PC-9 (cell line): ENCODE data around the gene PRR33. TPM values are rescaled to one million over a fixed set of nuclear protein-coding genes. Genes with fewer than 3 reads are reported as not detected.
"Not testable (repeated sequence)": the region's sequence is repeated elsewhere in the genome, so short reads cannot be mapped to it uniquely, and the experiment has no call there.

Source experiments
- BruUV-seq: library from RNA; stranded (reverse); fragments of 400-500 nt; replicated peaks from 2 replicates; lab custom pipeline; 2021; lab: Mats Ljungman, UMichigan
- CTCF ChIA-PET: fragments of 300-600 bp; sonication (Branson Sonifier 250); formaldehyde crosslinking; loops from one replicate; lab custom pipeline; 2022; ENCODE audit warnings: antibody characterized with exemption; lab: Charles Lee
- POLR2A ChIA-PET: fragments of 300-600 bp; sonication (Branson Sonifier 250); formaldehyde crosslinking; loops from one replicate; lab custom pipeline; 2022; ENCODE audit warnings: antibody characterized with exemption; ENCODE audit not compliant: unreplicated experiment; lab: Charles Lee
- DNase-seq, 2 experiments: peaks; one replicate each; pipeline versions ENCODE4 v3.0.0 to v3.0.0-alpha.2; 2015 to 2022; ENCODE audit warnings: mixed read lengths in 1 of 2
- H2AFZ ChIP-seq: fragments of 200-600 bp; sonication (generic); 2 replicates; pipeline ENCODE4 v1.8.1; 2017; ENCODE audit warnings: antibody characterized with exemption
- H3F3A ChIP-seq: fragments of 200-600 bp; sonication (generic); 2 replicates; pipeline ENCODE4 v1.8.1; 2017; ENCODE audit warnings: antibody characterized with exemption, mild to moderate bottlenecking, low read depth; ENCODE audit not compliant: insufficient read depth
- H3K27ac ChIP-seq: fragments of 200-600 bp; sonication (generic); 2 replicates; pipeline ENCODE4 v1.6.1; 2016; ENCODE audit warnings: mixed run types
- H3K27me3 ChIP-seq: fragments of 200-600 bp; sonication (generic); 2 replicates; pipeline ENCODE4 v1.6.1; 2016; ENCODE audit warnings: low read depth, mixed run types; ENCODE audit not compliant: insufficient read depth
- H3K36me3 ChIP-seq: fragments of 200-600 bp; sonication (generic); 2 replicates; pipeline ENCODE4 v1.6.1; 2016; ENCODE audit warnings: low read depth, mixed run types
- H3K4me1 ChIP-seq: fragments of 200-600 bp; sonication (generic); replicated peaks from 2 replicates; pipeline ENCODE4 v1.6.1; 2016; ENCODE audit warnings: mixed run types; ENCODE audit not compliant: insufficient read depth
- H3K4me2 ChIP-seq: fragments of 200-600 bp; sonication (generic); 2 replicates; pipeline ENCODE4 v1.6.1; 2017; ENCODE audit warnings: mixed run types
- H3K4me3 ChIP-seq: fragments of 200-600 bp; sonication (generic); 2 replicates; pipeline ENCODE4 v1.6.1; 2016; ENCODE audit warnings: mixed run types
- H3K79me2 ChIP-seq: fragments of 200-600 bp; sonication (generic); 2 replicates; pipeline ENCODE4 v1.6.1; 2017; ENCODE audit warnings: low read depth, mixed run types
- H3K9me2 ChIP-seq: fragments of 200-600 bp; sonication (generic); 2 replicates; pipeline ENCODE4 v1.8.1; 2017; ENCODE audit warnings: mild to moderate bottlenecking; ENCODE audit not compliant: insufficient read depth
- H3K9me3 ChIP-seq: fragments of 200-600 bp; sonication (generic); 2 replicates; pipeline ENCODE4 v1.8.1; 2016; ENCODE audit warnings: low read depth; ENCODE audit not compliant: insufficient read depth
- H4K20me1 ChIP-seq: fragments of 200-600 bp; sonication (generic); 2 replicates; pipeline ENCODE4 v1.8.1; 2017; ENCODE audit not compliant: insufficient read depth
- CTCF ChIP-seq: fragments of 200-600 bp; sonication (generic); conservative IDR thresholded peaks from 2 replicates; pipeline ENCODE4 v1.6.1; 2017; ENCODE audit warnings: mixed run types, antibody characterized with exemption, mild to moderate bottlenecking, moderate library complexity
- EZH2 ChIP-seq: fragments of 200-600 bp; sonication (generic); IDR thresholded peaks from 2 replicates; pipeline ENCODE4 v1.8.0; 2017; ENCODE audit warnings: antibody characterized with exemption, low read depth
- intact Hi-C: fragments of 100-400 bp; cut with micrococcal nuclease; formaldehyde crosslinking; loops from one replicate; pipeline ENCODE4 v1.10.0; 2022; ENCODE audit not compliant: unreplicated experiment
- total RNA-seq: library from RNA; stranded (reverse); gene quantifications from 2 replicates; pipeline ENCODE4 v1.2.3, GENCODE V29; 2021

Gene PRR33
- total RNA-seq, 1 experiment from 2014 or later = not detected

GRCh38 chr11:1888811-1889210, 2.9 kb downstream of the PRR33 start:
- H3K79me2 ChIP-seq = no peaks in the 10 kb centered on the region
- H4K20me1 ChIP-seq = no peaks in the 10 kb centered on the region
- no peak overlapping the region for H3K4me3 ChIP-seq
- H3K4me2 ChIP-seq = no peak overlapping the region
- H3K27me3 ChIP-seq = peaks cover 54% of the 10 kb centered on the region
- TF ChIP-seq CTCF (no peak), EZH2 (no peak)
- no peaks in the 10 kb centered on the region for H3K9me3 ChIP-seq
- H3K27ac ChIP-seq = no peak overlapping the region
- no peak for DNase-seq
- intact Hi-C loops = no loop called here
- H3K9me2 ChIP-seq = no peaks in the 10 kb centered on the region
- CTCF ChIA-PET = no interaction called here
- POLR2A ChIA-PET = no interaction called here
- H3K4me1 ChIP-seq = no peaks in the 10 kb centered on the region
- H3F3A ChIP-seq = no peaks in the 10 kb centered on the region
- H2AFZ ChIP-seq = no peak overlapping the region
- no peaks in the 10 kb centered on the region for H3K36me3 ChIP-seq
- no TSS peak for BruUV-seq

- Histone ChIP-seq H3K9me3 (no peaks in the 10 kb centered on the region), H3K27ac (no peak overlapping the region), H3K36me3 (no peaks in the 10 kb centered on the region), H3K4me1 (no peaks in the 10 kb centered on the region), H3K4me2 (no peak overlapping the region), H3K27me3 (peaks cover 54% of the 10 kb centered on the region), H3K4me3 (no peak overlapping the region), H2AFZ (no peak overlapping the region), H4K20me1 (no peaks in the 10 kb centered on the region), H3F3A (no peaks in the 10 kb centered on the region), H3K79me2 (no peaks in the 10 kb centered on the region), H3K9me2 (no peaks in the 10 kb centered on the region)
- intact Hi-C loops = no loop called here
- DNase-seq = no peak
- TF ChIP-seq CTCF (no peak), EZH2 (no peak)
- CTCF ChIA-PET = no interaction called here
- POLR2A ChIA-PET = no interaction called here
- no TSS peak for BruUV-seq
These were observed 3.3 kb downstream of the PRR33 start for GRCh38 chr11:1888347-1888753.

GRCh38 chr11:1887451-1888346, 4.0 kb downstream of the PRR33 start:
- Histone ChIP-seq H3K27ac (no peak overlapping the region), H3K9me3 (no peaks in the 10 kb centered on the region), H3K4me1 (no peaks in the 10 kb centered on the region), H3K4me3 (no peak overlapping the region), H3K9me2 (no peaks in the 10 kb centered on the region), H4K20me1 (no peaks in the 10 kb centered on the region), H3K36me3 (no peaks in the 10 kb centered on the region), H2AFZ (no peak overlapping the region), H3K27me3 (peaks cover 54% of the 10 kb centered on the region), H3F3A (no peaks in the 10 kb centered on the region), H3K4me2 (no peak overlapping the region), H3K79me2 (no peaks in the 10 kb centered on the region)
- intact Hi-C loops = no loop called here
- BruUV-seq = no TSS peak
- POLR2A ChIA-PET = no interaction called here
- TF ChIP-seq CTCF = no peak
- no peak for TF ChIP-seq EZH2
- DNase-seq = no peak
- CTCF ChIA-PET = no interaction called here

- H2AFZ ChIP-seq, H4K20me1 ChIP-seq, CTCF ChIA-PET, H3K27ac ChIP-seq, POLR2A ChIA-PET, H3K4me3 ChIP-seq, H3K79me2 ChIP-seq, DNase-seq, intact Hi-C loops, H3K4me1 ChIP-seq, H3K36me3 ChIP-seq, H3K9me3 ChIP-seq, BruUV-seq, H3K9me2 ChIP-seq, H3F3A ChIP-seq, H3K4me2 ChIP-seq: not testable (repeated sequence)
- H3K27me3 ChIP-seq = peaks cover 47% of the 10 kb centered on the region
These were observed 5.1 kb downstream of the PRR33 start for GRCh38 chr11:1886551-1886950.
